Brain microvascular endothelial cell (primary cell): ENCODE results near the gene SEL1L3.

ENCODE experiments used
- DNase-seq: peaks from one replicate; pipeline ENCODE4 v3.0.0-alpha.2; 2020
- H3K27ac ChIP-seq: fragments of 250-450 bp; sonication (Bioruptor Pico); 2 replicates; pipeline ENCODE4 v1.5.1; 2020; ENCODE audit warnings: mild to moderate bottlenecking, moderate library complexity
- H3K27me3 ChIP-seq: fragments of 250-450 bp; sonication (Bioruptor Pico); replicated peaks from 2 replicates; pipeline ENCODE4 v1.5.1; 2020; ENCODE audit warnings: mild to moderate bottlenecking
- H3K36me3 ChIP-seq: fragments of 250-450 bp; sonication (Bioruptor Pico); replicated peaks from 2 replicates; pipeline ENCODE4 v1.5.1; 2020; ENCODE audit warnings: mild to moderate bottlenecking
- H3K4me3 ChIP-seq: 2 replicates; pipeline ENCODE4 v1.5.1; 2011; ENCODE audit warnings: low read depth, mild to moderate bottlenecking, control low read depth, low read length, moderate library complexity
- CTCF ChIP-seq: IDR thresholded peaks from 2 replicates; pipeline ENCODE4 v1.5.1; 2011; ENCODE audit warnings: low read depth, mild to moderate bottlenecking, moderate library complexity, low read length, control low read depth, inconsistent platforms; ENCODE audit errors: missing control alignments
- in situ Hi-C: cut with HindIII; loops from 2 replicates; pipeline ENCODE4 v1.10.0; 2017; ENCODE audit warnings: low sequenced_read_pairs, low pct_ligation_motif_present

The SEL1L3 gene

GRCh38 chr4:25811841-25812240 lies 50.9 kb downstream of the SEL1L3 start:
- TF ChIP-seq CTCF = no peak
- no peak for DNase-seq
- Histone ChIP-seq H3K36me3 (no peaks in the 10 kb centered on the region), H3K27me3 (no peaks in the 10 kb centered on the region), H3K27ac (no peak overlapping the region), H3K4me3 (no peak overlapping the region)
- in situ Hi-C loops = no loop called here

- DNase-seq = peak; percentile 37
- in situ Hi-C loops = no loop called here
- TF ChIP-seq CTCF = no peak
- H3K27ac ChIP-seq = no peak overlapping the region
- no peak overlapping the region for H3K4me3 ChIP-seq
- H3K36me3 ChIP-seq = no peaks in the 10 kb centered on the region
- H3K27me3 ChIP-seq = no peaks in the 10 kb centered on the region
These were observed 51.5 kb downstream of the SEL1L3 start for GRCh38 chr4:25811374-25811690.

- no peak overlapping the region for H3K27ac ChIP-seq
- TF ChIP-seq CTCF = no peak
- H3K27me3 ChIP-seq = no peaks in the 10 kb centered on the region
- H3K36me3 ChIP-seq = no peaks in the 10 kb centered on the region
- DNase-seq = peak; percentile 28
- no peak overlapping the region for H3K4me3 ChIP-seq
- in situ Hi-C loops = no loop called here
These were observed 52.1 kb downstream of the SEL1L3 start for GRCh38 chr4:25810461-25811373.

GRCh38 chr4:25809996-25810395 lies 52.8 kb downstream of the SEL1L3 start:
- no peak overlapping the region for H3K4me3 ChIP-seq
- H3K36me3 ChIP-seq = no peaks in the 10 kb centered on the region
- no peak overlapping the region for H3K27ac ChIP-seq
- in situ Hi-C loops = no loop called here
- H3K27me3 ChIP-seq = no peaks in the 10 kb centered on the region
- no peak for DNase-seq
- no peak for TF ChIP-seq CTCF

GRCh38 chr4:25807102-25807728 lies 55.6 kb downstream of the SEL1L3 start:
- no peak for DNase-seq
- no peak for TF ChIP-seq CTCF

More at GRCh38 chr4:25807102-25807728, 55.6 kb downstream of the SEL1L3 start:
- no peak overlapping the region for H3K27ac ChIP-seq
- no peaks in the 10 kb centered on the region for H3K27me3 ChIP-seq
- no peaks in the 10 kb centered on the region for H3K36me3 ChIP-seq
- H3K4me3 ChIP-seq = no peak overlapping the region
- in situ Hi-C loops = no loop called here
